GM18870 (cell line): ENCODE data around the gene RPL19.

ENCODE experiments used
- ATAC-seq: cut with Tn5 transposase; IDR thresholded peaks from one replicate; pipeline ENCODE4 v1.9.1; 2021; ENCODE audit warnings: moderate library complexity; ENCODE audit not compliant: unreplicated experiment

Gene RPL19

DNA sequence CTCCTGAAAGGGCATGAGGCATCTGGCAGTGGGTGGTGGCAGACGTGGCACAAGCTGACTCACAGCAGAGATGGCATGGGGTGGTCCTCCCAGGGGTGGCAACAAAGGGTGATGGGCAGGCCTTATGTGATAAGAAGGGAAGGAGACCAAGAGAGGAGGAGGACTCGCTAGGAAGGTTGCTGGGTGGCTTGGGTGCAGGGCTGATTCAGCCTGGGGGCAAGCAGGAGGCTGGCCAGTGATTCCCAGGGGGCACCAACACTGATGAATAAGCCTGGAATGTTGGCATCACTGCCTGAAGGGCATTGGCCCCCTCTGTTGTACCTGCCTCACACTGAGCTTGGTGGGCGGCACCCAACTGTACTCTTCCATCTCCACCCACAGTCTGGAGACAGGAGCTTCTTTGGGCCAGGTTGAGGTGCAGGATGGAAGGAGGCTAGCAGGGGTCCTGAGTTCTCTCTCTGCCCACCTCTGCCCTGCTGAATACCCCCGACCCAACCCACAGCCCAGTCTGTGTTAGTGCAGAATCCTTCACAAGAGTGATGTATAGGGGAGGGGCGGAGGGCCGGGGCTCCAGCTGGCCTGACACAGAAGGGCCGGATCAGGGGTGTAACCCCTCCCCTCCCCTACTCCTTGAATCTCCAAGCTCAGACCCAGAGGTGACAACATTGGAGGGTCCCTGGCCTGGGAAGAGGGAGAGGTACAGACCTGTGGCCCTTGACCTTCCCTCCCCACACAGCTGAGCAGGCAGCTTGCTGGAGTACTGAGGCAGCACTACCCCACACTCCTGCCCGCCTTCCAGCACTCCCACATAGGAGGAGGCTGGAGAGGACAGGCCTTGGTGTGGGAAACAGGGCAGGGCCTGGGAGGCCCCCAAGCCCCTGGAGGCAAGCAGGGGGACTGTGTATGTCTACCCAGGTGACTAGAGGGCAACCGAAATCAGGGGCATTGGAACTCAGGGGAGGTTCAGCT, 23.1 kb downstream of the RPL19 start:
- ATAC-seq: no peak

GRCh38 chr17:39223907-39224777, 24.1 kb downstream of the RPL19 start:
- no peak for ATAC-seq

GRCh38 chr17:39224778-39225307, 24.8 kb downstream of the RPL19 start:
- ATAC-seq: no peak

- ATAC-seq: no peak
Observed at GRCh38 chr17:39225308-39225958, 25.4 kb downstream of the RPL19 start, which contains the start of gene STAC2. TSS of gene STAC2 (minus strand) at chr17:39225945. CDS start at chr17:39225502, 443 bp downstream.

DNA sequence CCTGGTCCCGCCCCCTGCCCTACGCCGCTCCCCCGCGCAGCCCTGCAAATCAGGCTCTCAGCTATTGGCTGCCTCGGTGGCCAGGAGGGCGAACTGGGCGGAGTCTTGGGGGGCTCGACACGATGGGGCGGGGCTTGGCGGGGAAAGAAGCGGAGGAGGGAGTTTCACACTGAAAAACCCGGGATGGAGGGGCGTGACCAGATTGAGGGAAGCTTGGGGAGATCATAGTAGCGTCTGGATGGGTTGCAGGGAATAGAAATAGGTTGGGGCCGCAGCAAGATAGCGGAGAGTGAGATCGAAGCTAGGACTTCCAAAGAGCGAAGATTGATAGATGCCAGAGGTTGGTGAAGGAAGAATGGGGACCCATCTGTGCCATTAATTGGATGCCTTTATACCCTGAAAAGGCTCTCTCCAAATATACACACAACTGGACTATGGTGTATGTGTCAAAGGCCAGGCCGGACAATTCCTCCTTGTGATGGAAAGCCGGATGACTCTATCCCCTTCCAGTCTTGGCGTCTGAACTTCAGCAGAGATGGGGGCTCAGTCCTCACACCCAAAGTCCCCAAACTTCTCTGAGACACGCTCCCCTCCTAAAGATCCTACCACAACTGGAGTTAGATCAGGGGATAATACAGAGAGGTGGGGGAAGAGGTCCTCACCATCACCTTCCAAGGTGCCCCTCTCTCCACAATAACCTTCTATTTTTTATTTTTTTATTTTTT, 26.0 kb downstream of the RPL19 start:
- no peak for ATAC-seq

DNA sequence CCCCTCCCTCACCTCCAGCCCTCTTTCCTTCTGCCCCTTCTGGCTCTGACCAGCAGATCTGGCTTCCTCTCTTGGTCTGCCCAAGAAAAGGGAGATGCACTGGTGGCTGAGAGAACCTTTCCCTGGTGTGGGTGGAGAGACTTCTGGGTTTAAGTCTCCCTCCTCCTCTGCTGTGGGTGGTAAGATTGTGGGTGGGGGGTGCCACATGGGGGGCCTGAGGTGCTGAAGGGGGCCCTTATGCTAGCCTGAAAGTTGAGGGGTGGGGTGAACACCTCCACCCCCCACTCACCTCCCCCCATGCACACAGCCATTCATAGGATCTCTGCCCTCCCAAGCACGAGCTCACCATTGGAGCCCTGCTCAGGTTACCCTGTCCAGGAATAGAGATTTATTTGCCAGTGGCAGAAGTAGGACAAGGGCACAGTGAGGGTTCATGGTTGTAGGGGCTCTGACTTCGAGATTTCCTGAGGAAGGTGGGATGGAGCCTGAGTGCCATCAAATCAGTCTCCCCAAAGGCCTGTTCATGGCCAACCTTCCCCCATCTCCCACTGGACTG, 27.4 kb downstream of the RPL19 start:
- ATAC-seq: no peak

- ATAC-seq: no peak
Observed at GRCh38 chr17:39229274-39229913, 29.3 kb downstream of the RPL19 start.

DNA sequence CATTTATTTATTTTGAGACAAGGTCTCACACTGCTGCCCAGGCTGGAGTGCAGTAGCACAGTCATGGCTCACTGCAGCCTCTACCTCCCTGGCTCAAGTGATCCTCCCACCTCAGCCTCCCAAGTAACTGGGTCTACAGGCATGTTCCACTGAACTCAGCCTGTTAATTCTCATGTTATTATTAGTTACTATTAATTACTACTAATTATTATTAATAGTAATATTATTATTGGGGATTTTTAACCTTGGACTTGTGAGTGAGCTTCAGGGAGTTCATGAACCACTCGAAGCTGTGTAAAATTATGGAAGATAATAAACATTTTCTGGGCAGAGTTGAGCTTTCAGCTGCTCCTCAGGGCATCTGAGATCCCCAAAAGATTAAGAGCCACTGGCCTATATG, 30.3 kb downstream of the RPL19 start:
- no peak for ATAC-seq

- no peak for ATAC-seq
Observed at GRCh38 chr17:39231091-39231561, 31.0 kb downstream of the RPL19 start.

DNA sequence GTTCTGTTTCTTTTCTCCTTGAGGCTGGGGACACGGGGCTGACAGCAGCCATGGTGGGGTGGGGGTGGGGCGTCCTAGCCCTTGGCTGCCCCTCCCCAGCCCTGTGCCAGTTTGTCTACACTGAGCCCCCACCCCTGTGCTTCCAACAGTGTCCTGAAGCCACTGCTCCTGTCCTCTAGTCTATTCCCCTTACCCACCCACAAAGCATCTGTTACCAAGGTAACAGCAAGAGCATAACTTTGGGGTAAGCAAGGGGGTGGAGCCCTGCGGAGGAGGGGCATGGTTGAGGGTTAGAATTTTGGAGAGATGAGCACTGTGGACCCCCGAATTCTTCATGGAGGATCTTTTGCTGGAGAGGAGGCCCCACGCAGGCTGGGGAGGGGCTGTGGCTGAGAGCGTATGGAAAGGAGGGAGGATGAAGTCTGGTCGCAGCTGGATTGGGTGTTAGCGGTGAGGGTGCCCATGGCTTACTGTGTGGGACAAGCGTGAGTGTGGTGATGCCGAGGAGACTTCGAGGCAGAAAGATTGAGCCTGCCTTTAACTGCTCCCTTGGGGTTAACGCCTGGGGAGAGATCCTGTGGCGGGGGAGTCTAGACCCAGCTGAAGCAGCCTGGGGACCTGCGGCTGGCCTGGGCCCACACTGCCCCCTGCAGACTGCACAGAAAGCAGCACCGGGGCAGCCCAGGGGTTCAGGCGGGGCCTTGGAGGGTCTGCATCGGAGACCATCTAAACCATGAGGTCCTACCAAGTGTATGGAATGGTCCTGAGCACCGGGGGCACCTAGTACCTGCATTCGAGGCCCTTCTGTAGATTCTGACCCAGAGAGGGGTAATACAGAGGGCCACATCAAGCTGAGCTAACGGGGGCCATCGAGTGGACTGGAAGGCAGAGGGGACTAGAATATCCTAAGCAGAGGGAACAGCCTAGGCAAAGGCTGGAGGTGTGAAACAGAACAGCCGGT, 31.8 kb downstream of the RPL19 start:
- ATAC-seq: no peak

DNA sequence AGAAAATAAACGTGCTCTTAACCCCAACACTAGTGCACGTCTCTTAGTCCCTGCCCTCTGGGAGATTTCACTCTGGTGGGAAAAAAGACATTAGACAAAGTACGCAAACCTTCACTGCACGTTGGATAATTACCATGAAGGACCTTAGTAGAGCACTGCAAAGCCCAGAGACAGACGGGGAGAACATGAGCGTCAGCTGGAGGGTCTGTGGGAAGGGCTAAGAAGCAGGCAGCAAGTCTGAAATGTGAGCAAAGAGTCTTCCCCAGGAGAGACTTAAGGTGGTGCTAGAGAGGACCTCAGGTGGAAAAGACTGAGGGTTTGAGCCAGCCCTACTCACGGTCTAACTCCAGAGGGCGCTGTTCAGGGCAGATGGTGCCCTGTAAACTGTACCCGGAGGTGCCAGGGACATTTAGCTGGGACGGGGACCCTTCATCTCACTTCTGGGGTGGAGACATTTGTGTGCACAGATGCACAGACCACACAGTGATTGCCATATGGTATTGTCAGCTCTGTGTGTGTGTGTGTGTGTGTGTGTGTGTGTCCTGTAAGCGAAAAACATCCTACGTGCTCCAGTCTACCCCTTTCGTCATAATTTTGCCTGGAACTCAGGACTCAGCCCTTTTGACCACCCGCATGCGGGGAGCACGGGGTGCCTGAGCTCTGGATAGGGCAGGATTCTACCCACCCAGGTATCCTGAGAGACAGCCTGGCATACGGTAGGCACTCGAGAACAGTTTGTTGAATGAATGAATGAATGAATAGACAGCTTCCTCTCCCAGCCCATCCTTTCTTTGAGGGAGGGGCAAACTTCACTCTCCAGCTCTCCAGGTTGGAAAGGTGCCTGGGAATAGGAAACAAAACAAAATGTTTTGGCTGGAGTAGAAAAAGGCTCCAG, 35.7 kb downstream of the RPL19 start:
- no peak for ATAC-seq

DNA sequence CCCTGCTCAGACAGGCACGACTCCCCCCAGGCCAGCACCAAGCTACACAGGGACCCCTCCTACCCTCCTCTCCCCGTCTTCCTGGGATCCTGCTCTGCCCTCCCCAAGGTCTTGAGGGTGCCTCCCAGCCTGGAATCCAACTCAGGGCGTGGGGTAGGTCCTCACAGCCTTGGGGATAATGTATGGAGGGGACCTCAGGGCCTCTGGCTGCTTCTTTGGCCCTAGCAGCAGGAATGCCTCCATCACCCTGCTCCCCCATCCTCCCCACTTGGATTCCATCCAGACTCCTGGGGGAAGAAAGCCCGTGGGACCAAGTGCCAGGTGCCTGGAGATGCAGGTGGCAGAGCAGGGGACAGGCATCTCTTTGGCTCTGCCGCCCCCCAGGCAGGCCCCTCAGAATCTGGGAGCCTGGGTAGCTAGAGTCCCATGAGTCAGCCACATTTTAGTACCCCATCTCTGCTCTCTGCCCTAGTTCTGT, 36.4 kb downstream of the RPL19 start:
- ATAC-seq: no peak

DNA sequence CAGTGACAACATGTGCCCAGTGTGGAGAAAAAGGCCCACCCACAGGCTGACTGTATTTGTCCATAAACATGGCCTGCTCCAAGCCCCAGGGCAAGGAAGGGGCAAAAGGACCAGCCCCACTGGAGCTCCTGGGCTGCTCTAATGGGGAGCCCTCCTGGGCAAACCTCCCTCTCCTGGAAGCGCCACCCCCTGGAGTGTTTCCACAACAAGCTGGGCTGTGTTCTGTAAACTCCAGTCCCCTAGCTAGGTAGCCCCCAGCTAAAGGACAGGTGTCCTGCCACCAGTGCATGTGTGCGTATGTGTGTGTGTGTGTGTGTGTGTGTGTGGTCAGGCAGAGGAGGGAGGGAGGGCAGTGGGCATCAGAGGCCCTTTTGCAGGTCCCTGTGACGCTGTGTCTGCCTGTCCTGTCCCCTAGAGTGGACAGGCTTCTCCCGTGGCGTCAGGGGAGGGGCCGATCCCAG, 36.9 kb downstream of the RPL19 start:
- ATAC-seq: no peak

GRCh38 chr17:39237586-39237985, 37.5 kb downstream of the RPL19 start:
- ATAC-seq: no peak

GRCh38 chr17:39238311-39238972, 38.4 kb downstream of the RPL19 start:
- ATAC-seq: no peak

- no peak for ATAC-seq
Observed at GRCh38 chr17:39239640-39240314, 39.7 kb downstream of the RPL19 start.
